ENCODE measurements around the gene ATP6V1C2.

DNA sequence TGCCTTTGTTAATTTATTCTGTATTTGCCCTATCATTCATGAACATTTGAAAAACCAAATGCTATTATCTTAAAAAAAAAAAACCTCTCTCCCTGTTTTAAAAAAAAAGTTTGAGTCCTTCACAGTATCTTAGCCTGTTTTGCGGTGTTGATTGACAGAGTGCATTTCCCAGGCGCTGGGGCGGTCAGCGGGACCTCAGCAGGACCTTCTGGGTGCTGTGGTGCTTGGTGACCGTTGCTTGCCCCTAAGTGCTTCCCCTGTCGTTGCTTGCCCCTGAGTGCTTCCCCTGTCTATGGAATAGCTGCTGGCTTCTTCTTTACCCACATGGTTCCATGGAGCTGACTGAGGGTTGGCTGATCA, 12.1 kb downstream of the ATP6V1C2 start:
- TF ChIP-seq, protein P1, sequence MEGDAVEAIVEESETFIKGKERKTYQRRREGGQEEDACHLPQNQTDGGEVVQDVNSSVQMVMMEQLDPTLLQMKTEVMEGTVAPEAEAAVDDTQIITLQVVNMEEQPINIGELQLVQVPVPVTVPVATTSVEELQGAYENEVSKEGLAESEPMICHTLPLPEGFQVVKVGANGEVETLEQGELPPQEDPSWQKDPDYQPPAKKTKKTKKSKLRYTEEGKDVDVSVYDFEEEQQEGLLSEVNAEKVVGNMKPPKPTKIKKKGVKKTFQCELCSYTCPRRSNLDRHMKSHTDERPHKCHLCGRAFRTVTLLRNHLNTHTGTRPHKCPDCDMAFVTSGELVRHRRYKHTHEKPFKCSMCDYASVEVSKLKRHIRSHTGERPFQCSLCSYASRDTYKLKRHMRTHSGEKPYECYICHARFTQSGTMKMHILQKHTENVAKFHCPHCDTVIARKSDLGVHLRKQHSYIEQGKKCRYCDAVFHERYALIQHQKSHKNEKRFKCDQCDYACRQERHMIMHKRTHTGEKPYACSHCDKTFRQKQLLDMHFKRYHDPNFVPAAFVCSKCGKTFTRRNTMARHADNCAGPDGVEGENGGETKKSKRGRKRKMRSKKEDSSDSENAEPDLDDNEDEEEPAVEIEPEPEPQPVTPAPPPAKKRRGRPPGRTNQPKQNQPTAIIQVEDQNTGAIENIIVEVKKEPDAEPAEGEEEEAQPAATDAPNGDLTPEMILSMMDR (conservative IDR thresholded peaks at IDR 0.05) = no peak
- TF ChIP-seq ZFX (IDR thresholded peaks at IDR 0.05) = no peak
